Thyroid gland (tissue), 4 donors: ENCODE data around the gene E2F6.

Experiments used
- POLR2A ChIP-seq, 2 donors: fragments of 450-650 bp; IDR thresholded peaks; one replicate each; pipeline ENCODE4 v1.6.1; 2017; ENCODE audit warnings: antibody characterized with exemption in 2 of 2, mild to moderate bottlenecking in 2 of 2, moderate library complexity in 1 of 2
- TF ChIP-seq, protein P1 (sequence below), 6 experiments: fragments of 200-600 bp in 3 of 6; fragments of 450-650 bp in 3 of 6; sonication (generic) in 3 of 6; IDR thresholded peaks; one replicate each; pipeline ENCODE4 v1.5.1; 2016 to 2019; ENCODE audit warnings: antibody characterized with exemption in 6 of 6, mild to moderate bottlenecking in 2 of 6, inconsistent platforms in 1 of 6, moderate library complexity in 1 of 6

DNA sequence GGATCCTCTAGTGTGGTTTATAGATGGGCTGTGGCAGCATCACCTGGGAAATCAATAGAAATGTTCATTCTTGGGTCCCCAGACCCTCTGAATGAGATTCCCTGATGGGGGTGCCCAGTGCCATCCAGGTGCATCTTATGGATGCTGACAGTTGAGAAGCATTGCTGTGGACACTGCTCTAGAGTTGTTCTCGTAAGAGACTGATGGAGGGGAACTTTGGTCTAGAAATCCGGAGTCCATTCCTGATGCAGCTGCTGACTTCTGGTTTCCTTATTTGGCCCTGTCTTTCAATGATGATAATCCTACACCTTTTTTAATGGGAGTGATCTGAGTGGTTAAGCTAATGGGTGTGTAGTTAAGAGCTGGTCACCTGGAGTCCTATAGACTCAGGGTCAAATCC is 28.3 kb upstream of the E2F6 start:
- TF ChIP-seq, protein P1, sequence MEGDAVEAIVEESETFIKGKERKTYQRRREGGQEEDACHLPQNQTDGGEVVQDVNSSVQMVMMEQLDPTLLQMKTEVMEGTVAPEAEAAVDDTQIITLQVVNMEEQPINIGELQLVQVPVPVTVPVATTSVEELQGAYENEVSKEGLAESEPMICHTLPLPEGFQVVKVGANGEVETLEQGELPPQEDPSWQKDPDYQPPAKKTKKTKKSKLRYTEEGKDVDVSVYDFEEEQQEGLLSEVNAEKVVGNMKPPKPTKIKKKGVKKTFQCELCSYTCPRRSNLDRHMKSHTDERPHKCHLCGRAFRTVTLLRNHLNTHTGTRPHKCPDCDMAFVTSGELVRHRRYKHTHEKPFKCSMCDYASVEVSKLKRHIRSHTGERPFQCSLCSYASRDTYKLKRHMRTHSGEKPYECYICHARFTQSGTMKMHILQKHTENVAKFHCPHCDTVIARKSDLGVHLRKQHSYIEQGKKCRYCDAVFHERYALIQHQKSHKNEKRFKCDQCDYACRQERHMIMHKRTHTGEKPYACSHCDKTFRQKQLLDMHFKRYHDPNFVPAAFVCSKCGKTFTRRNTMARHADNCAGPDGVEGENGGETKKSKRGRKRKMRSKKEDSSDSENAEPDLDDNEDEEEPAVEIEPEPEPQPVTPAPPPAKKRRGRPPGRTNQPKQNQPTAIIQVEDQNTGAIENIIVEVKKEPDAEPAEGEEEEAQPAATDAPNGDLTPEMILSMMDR (IDR thresholded peaks at IDR 0.05): no peak
- no peak for TF ChIP-seq POLR2A (IDR thresholded peaks at IDR 0.05)
